ENCODE measurements around the gene ODF2L. TPM values are rescaled to one million over a fixed set of nuclear protein-coding genes. Genes with fewer than 3 reads are reported as not detected.

The ODF2L gene
- total RNA-seq, 1 experiment from 2014 or later, result 20.5 TPM

DNA sequence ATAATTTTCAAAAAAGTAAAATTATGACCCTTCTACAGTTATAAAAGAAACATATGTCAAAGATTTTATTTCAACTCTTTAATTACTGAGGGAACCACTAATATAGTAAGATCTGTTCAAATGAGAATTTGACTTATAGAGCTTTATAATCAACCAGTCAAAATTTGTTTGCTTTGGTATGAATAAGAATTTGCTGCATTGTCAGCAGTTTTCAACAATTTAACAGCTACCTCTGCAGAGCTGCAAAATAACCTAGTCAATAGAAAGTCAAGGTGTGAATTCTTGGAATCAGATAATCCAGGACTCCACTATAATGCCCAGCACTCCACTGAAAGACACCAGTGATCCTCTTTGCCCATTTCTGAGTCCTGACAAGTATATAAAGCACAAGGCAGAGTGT lies 78.2 kb downstream of the ODF2L start:
- no peak for DNase-seq (ENCODE audit: low read depth)

DNA sequence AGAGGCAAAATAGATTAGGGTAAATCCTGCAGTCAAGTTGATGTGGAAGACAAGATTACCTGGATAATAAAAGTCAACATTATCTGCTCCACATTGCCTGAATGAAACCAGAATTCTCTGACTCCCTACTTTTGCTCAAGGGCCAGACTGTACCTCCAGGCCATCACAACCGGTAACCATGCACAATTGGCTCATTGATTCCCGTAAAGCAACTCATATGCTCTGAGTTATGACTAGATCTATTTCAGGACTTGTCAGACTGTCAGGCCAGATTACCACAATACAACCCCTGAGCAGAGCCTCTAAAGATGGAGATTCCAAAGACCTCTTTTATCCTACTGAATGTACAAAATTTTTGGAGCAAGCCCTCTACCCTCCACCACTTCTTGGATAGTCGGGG lies 90.4 kb downstream of the ODF2L start:
- no peak for DNase-seq (ENCODE audit: low read depth)

DNA sequence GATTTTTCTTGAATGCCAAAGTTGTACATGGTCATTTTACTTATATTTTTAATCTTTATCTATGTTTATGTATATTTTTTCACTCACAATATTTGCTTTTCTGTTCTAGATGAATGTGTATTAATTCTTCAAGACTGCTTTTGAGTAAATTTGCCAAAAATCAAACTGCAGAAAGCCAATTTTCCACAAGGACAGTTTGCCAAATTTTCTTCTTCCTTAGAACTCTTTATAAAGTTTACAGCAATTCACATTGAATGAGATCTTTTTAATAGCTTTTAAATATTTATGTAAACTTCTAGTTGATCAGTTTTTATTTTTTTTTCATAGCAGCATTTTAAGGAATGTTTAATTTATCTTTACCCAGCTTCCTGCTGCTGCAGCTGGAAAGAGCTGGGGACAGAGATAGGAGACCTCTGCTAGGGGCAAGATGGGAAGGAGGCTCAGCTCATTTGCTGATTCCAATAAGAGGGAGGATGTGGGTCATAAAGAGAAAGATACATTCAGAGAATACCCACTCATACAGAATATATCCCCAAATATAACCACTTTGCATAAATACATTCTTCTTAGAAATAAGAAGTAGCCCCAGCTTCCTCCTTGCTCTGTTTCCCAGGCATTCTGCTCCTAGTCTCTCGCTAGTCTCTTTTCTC lies 93.0 kb downstream of the ODF2L start:
- no peak for DNase-seq (ENCODE audit: low read depth)

Other genes starting within 250 kb of the ODF2L start
- gene COL24A1, start 239.6 kb downstream of the ODF2L start, total RNA-seq (2014; rRNA removed; shearing (Covaris generic)), result 0.69 and 2.2 TPM in 2 replicates
- gene CLCA2, start 27.8 kb upstream of the ODF2L start, total RNA-seq (2014; rRNA removed; shearing (Covaris generic)), result 0.15 and 0.30 TPM in 2 replicates
- gene CLCA1, start 72.6 kb upstream of the ODF2L start, total RNA-seq (2014; rRNA removed; shearing (Covaris generic)), result not detected in 2 replicates
- gene CLCA4, start 150.8 kb upstream of the ODF2L start, total RNA-seq (2014; rRNA removed; shearing (Covaris generic)), result not detected in 2 replicates